ENCODE results near the gene RABGAP1L.

RABGAP1L gene

DNA sequence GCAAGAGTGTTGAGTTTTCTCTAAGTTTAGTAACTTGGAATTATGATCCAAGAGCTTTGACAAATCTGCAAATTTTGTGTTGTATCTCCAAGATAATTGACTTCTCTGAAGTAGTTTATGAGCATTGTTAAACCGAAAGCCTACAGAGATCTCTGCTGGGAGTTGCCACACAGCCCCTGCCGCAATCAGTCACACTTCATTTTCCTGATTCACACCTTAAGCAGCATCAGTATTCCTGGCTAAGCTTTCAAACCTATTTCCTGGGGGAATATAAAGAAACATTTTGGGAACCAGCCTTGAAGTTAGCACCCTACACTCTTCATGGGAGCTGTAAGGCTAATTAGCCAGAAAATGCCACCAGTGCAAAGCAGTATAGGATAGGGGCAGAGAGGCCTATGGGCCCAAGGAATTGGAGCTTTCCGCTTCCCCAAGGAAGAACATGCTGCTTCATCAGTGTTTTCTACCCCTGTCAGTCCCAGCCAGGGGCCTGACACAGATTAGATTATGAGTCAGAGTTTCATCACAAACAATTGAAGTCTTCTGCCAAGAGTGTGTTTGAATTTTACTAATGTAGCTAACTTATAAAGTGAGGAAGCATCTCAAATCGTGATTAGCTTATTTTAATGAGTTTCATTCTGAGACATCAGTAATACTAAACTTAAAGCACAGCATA lies 817.3 kb downstream of the RABGAP1L start:
- no peak for DNase-seq (ENCODE audit: low read depth)
- TF ChIP-seq, protein P1, sequence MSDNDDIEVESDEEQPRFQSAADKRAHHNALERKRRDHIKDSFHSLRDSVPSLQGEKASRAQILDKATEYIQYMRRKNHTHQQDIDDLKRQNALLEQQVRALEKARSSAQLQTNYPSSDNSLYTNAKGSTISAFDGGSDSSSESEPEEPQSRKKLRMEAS (IDR thresholded peaks at IDR 0.05; ENCODE audit: low read depth, low read length): no peak
- TF ChIP-seq POLR2A (IDR thresholded peaks at IDR 0.05; ENCODE audit: extremely low read depth, insufficient read length) (no peak), MYC (IDR thresholded peaks at IDR 0.05; ENCODE audit: low read depth, low read length) (no peak)
- TF ChIP-seq, protein P2, sequence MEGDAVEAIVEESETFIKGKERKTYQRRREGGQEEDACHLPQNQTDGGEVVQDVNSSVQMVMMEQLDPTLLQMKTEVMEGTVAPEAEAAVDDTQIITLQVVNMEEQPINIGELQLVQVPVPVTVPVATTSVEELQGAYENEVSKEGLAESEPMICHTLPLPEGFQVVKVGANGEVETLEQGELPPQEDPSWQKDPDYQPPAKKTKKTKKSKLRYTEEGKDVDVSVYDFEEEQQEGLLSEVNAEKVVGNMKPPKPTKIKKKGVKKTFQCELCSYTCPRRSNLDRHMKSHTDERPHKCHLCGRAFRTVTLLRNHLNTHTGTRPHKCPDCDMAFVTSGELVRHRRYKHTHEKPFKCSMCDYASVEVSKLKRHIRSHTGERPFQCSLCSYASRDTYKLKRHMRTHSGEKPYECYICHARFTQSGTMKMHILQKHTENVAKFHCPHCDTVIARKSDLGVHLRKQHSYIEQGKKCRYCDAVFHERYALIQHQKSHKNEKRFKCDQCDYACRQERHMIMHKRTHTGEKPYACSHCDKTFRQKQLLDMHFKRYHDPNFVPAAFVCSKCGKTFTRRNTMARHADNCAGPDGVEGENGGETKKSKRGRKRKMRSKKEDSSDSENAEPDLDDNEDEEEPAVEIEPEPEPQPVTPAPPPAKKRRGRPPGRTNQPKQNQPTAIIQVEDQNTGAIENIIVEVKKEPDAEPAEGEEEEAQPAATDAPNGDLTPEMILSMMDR (IDR thresholded peaks at IDR 0.05; ENCODE audit: low read depth, low read length): no peak
- H3K4me3 ChIP-seq (ENCODE audit: low read depth, low read length): no peak overlapping the region

DNA sequence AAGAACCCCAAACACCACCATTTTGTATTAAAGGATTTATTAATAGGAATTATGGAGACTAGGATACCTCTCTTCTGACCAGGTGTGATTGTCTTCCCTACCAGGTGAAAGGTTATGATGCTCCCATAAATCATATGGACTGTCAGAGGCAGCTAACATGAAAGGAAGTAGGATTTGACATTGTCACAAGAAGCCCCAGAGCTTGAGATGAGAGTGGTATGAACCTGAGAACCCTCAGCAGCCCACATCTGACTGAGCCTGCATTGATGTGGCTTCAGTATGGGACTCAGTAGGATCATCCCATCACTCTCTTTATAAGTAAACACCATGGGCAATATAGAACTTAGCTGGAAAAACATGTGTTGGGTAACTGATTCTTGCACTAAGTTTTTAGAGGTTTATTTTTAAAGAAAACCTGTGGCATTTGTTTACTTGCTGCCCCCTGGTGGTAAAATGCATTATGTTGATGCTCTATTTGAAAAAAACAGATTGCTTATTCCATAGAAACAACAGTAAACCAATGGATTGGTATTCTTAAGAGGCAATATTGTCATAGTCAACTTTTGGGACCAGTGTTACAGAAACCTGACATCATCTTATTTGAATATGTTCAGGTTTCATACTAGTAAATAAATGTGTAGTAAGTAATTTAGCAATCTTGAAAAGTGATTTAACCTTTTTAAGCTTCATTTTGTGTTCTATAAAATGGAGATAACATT lies 823.8 kb downstream of the RABGAP1L start:
- peak; percentile 64 for DNase-seq (ENCODE audit: low read depth)
- H3K4me3 ChIP-seq (ENCODE audit: low read depth, low read length): no peak overlapping the region
- TF ChIP-seq, protein P2 (IDR thresholded peaks at IDR 0.05; ENCODE audit: low read depth, low read length): peak; percentile 47
- no peak for TF ChIP-seq MYC (IDR thresholded peaks at IDR 0.05; ENCODE audit: low read depth, low read length)
- TF ChIP-seq, protein P1 (IDR thresholded peaks at IDR 0.05; ENCODE audit: low read depth, low read length): 0 out of 2 replicates have a peak, but pooled peaks have one; percentile 16

DNA sequence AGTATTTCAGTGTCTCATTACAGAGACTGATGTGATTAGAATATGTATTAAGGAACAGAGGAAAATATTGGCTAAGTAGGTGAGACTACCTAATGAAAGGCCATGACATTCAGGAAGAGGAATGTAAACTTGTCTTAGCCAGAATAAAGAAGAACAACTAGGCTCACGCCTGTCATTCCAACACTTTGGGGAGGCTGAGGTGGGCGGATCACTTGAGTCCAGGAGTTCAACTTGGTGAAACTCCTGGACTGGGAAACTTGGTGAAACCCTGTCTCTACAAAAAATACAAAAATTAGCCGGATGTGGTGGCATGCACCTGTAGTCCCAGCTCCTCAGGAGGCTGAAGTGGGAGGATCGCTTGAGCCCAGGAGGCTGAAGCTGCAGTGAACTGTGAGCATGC lies 825.6 kb downstream of the RABGAP1L start:
- TF ChIP-seq POLR2A (IDR thresholded peaks at IDR 0.05; ENCODE audit: extremely low read depth, insufficient read length) (no peak), MYC (IDR thresholded peaks at IDR 0.05; ENCODE audit: low read depth, low read length) (no peak)
- TF ChIP-seq, protein P2 (IDR thresholded peaks at IDR 0.05; ENCODE audit: low read depth, low read length): no peak
- TF ChIP-seq, protein P1 (IDR thresholded peaks at IDR 0.05; ENCODE audit: low read depth, low read length): no peak
- no peak for DNase-seq (ENCODE audit: low read depth)
- H3K4me3 ChIP-seq (ENCODE audit: low read depth, low read length): no peak overlapping the region

DNA sequence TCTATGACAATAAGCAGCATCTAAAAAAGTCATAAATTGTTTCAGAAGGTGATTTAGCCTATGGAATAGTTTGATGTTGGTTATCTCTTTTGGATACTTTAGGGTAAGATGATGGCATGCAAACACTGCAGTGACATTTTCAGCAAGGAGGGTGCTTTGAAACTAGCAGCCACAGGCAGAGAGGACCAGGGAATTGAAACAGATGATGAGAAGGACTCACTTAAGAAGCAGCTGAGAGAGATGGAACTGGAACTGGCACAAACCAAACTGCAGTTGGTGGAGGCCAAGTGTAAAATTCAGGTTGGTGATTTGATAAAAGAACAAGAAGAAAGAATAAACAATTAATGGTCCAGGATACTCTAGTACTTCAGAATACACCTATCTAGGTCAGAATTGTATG lies 829.2 kb downstream of the RABGAP1L start:
- TF ChIP-seq, protein P1 (IDR thresholded peaks at IDR 0.05; ENCODE audit: low read depth, low read length): no peak
- TF ChIP-seq, protein P2 (IDR thresholded peaks at IDR 0.05; ENCODE audit: low read depth, low read length): no peak
- no peak for TF ChIP-seq MYC (IDR thresholded peaks at IDR 0.05; ENCODE audit: low read depth, low read length)
- no peak for TF ChIP-seq POLR2A (IDR thresholded peaks at IDR 0.05; ENCODE audit: extremely low read depth, insufficient read length)
- H3K4me3 ChIP-seq (ENCODE audit: low read depth, low read length): no peak overlapping the region
- DNase-seq (ENCODE audit: low read depth): no peak

DNA sequence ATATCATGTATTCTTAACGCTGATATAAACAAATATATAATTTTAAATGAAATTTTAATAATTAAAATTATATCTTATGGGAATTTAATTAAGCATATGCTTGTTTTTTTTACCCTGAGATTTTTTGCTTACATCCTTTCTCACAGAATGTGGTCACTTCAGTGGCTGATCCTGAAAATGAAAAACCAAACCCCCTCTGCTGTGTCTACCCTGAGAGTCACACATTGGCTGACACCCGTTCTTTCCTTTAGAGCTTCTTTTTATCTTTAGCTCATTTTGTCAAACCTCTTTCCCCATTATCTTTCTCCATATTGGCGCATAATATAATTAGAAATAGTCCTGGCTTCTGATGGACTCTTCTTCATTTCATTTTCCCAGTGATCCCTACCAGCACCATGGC lies 829.7 kb downstream of the RABGAP1L start:
- H3K4me3 ChIP-seq (ENCODE audit: low read depth, low read length): no peak overlapping the region
- no peak for DNase-seq (ENCODE audit: low read depth)
- TF ChIP-seq MYC (IDR thresholded peaks at IDR 0.05; ENCODE audit: low read depth, low read length): no peak
- TF ChIP-seq, protein P1 (IDR thresholded peaks at IDR 0.05; ENCODE audit: low read depth, low read length): no peak
- TF ChIP-seq, protein P2 (IDR thresholded peaks at IDR 0.05; ENCODE audit: low read depth, low read length): no peak
- no peak for TF ChIP-seq POLR2A (IDR thresholded peaks at IDR 0.05; ENCODE audit: extremely low read depth, insufficient read length)
